ENCODE measurements around the gene ARHGAP9. TPM values are rescaled to one million over a fixed set of nuclear protein-coding genes. Genes with fewer than 3 reads are reported as not detected.

Gene ARHGAP9
- total and polyA plus RNA-seq, 12 donors = 1.3 to 46.4 (median 16.8) TPM

DNA sequence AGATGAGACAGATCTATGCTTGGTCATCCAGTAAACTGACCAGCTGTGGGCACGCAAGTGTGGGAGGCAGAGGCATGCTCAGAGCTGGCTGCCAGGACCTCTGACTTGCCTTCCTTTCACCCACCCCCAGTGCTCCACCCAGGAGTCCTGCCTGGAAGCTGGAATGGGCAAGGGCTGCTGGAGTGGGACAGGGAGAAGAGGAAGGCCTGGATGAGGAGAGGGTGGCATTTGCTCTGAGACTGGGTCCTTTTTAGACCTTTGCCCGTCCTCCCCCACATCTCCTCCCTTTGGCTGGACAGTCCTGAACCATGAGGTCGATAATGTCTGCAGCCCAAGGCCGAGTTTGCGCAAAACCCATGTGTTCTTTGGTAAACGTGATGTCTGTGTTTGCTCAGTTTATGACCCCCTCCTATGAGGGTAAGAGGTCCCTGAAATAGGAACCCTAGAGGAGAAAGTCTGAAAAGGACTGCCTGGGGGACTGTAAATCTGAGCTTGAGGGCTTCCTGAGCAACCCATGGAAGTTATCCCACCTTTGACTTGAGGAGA lies 28.4 kb downstream of the ARHGAP9 start:
- whole genome bisulfite sequencing, 4 donors = 61 to 78% (median 68%) methylated on average over 6 of the region's 6 CpGs
- H3K4me3 ChIP-seq = no peak overlapping the region
- no peak for TF ChIP-seq POLR2A (IDR thresholded peaks at IDR 0.05)
- TF ChIP-seq, protein P1, sequence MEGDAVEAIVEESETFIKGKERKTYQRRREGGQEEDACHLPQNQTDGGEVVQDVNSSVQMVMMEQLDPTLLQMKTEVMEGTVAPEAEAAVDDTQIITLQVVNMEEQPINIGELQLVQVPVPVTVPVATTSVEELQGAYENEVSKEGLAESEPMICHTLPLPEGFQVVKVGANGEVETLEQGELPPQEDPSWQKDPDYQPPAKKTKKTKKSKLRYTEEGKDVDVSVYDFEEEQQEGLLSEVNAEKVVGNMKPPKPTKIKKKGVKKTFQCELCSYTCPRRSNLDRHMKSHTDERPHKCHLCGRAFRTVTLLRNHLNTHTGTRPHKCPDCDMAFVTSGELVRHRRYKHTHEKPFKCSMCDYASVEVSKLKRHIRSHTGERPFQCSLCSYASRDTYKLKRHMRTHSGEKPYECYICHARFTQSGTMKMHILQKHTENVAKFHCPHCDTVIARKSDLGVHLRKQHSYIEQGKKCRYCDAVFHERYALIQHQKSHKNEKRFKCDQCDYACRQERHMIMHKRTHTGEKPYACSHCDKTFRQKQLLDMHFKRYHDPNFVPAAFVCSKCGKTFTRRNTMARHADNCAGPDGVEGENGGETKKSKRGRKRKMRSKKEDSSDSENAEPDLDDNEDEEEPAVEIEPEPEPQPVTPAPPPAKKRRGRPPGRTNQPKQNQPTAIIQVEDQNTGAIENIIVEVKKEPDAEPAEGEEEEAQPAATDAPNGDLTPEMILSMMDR (IDR thresholded peaks at IDR 0.05) = no peak
- no peak overlapping the region for H3K27ac ChIP-seq
- no peaks in the 10 kb centered on the region for H3K27me3 ChIP-seq
- no peaks in the 10 kb centered on the region for H3K9me3 ChIP-seq (replicated peaks in 1 of 3)
- intact Hi-C loops (cut with DNase I) = loop anchor here (5.0 kb wide), 3 partner anchors 144 to 239 kb away; no protein-coding TSS in a partner anchor
- no peaks in the 10 kb centered on the region for H3K36me3 ChIP-seq (replicated peaks in 1 of 2)
- H3K4me1 ChIP-seq (replicated peaks in 1 of 2) = no peaks in the 10 kb centered on the region
- no peak for DNase-seq

DNA sequence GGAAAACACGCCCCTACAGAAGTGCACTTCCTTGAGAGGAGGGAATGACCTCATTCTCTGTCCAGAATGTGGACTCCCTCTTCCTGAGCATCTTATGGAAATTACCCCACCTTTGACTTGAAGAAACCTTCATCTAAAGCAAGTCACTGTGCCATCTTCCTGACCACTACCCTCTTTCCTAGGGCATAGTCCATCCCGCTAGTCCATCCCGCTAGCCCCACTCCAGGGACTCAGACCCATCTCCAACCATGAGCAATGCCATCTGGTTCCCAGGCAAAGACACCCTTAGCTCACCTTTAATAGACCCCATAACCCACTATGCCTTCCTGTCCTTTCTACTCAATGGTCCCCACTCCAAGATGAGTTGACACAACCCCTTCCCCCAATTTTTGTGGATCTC lies 29.6 kb downstream of the ARHGAP9 start:
- H3K4me3 ChIP-seq = no peak overlapping the region
- no peaks in the 10 kb centered on the region for H3K9me3 ChIP-seq (replicated peaks in 1 of 3)
- no peaks in the 10 kb centered on the region for H3K36me3 ChIP-seq (replicated peaks in 1 of 2)
- H3K27ac ChIP-seq = no peak overlapping the region
- 76 to 86% (median 84%) methylated on average over 3 of the region's 3 CpGs for WGBS, 4 donors
- no peak for DNase-seq
- TF ChIP-seq, protein P1 (IDR thresholded peaks at IDR 0.05) = no peak
- no peak for TF ChIP-seq POLR2A (IDR thresholded peaks at IDR 0.05)
- H3K27me3 ChIP-seq = no peaks in the 10 kb centered on the region
- intact Hi-C loops (cut with DNase I) = loop anchor here (5.0 kb wide), 3 partner anchors 143 to 238 kb away; no protein-coding TSS in a partner anchor
- no peaks in the 10 kb centered on the region for H3K4me1 ChIP-seq (replicated peaks in 1 of 2)

DNA sequence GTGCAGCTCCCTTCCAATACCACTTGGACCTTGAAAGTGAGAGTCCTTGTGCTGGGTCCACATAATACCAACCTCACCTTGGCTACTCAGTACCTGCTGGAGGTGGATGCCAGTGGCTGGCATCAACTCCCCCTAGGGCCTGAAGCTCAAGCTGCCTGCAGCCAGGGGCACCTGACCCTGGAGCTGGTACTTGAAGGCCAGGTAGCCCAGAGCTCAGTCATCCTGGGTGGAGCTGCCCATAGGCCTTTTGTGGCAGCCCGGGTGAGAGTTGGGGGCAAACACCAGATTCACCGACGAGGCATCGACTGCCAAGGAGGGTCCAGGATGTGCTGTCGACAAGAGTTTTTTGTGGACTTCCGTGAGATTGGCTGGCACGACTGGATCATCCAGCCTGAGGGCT lies 30.3 kb downstream of the ARHGAP9 start:
- Histone ChIP-seq H3K4me1 (replicated peaks in 1 of 2) (no peaks in the 10 kb centered on the region), H3K9me3 (replicated peaks in 1 of 3) (no peaks in the 10 kb centered on the region), H3K36me3 (replicated peaks in 1 of 2) (no peaks in the 10 kb centered on the region), H3K27me3 (no peaks in the 10 kb centered on the region), H3K27ac (no peak overlapping the region), H3K4me3 (no peak overlapping the region)
- no peak for DNase-seq
- TF ChIP-seq, protein P1 (IDR thresholded peaks at IDR 0.05) = no peak
- no peak for TF ChIP-seq POLR2A (IDR thresholded peaks at IDR 0.05)
- WGBS, 4 donors = 94 to 95% (median 94%) methylated on average over 6 to 7 of the region's 7 CpGs; no CpG with 5 or more reads in 1 of the 4 donors
- intact Hi-C loops (cut with DNase I) = no loop called here

DNA sequence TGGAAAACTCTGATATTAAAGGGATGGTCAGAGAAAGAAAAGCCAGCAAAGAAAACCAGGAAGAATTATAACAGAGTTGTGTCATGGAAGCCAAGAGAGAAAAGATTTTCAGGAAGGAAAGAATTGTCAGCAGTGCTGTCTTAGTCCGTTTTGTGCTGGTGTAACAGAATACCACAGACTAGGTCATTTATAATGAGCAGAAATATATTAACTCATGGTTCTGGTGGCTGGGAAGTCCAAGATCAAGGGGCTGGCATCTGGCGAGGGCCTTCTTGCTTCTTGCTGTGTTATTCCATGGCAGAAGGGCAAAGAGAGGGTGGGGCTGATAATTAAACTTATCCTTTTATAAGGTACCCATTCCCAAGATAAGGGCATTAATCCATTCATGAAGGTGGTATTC lies 31.0 kb downstream of the ARHGAP9 start:
- Histone ChIP-seq H3K4me3 (no peak overlapping the region), H3K4me1 (replicated peaks in 1 of 2) (no peaks in the 10 kb centered on the region), H3K9me3 (replicated peaks in 1 of 3) (no peaks in the 10 kb centered on the region), H3K36me3 (replicated peaks in 1 of 2) (no peaks in the 10 kb centered on the region), H3K27ac (no peak overlapping the region), H3K27me3 (no peaks in the 10 kb centered on the region)
- no peak for DNase-seq
- intact Hi-C loops (cut with DNase I) = no loop called here
- no peak for TF ChIP-seq POLR2A (IDR thresholded peaks at IDR 0.05)
- TF ChIP-seq, protein P1 (IDR thresholded peaks at IDR 0.05) = no peak
- WGBS, 4 donors = 78 to 87% (median 82%) methylated on average over 2 of the region's 2 CpGs
